T47D (cell line): ENCODE data around the gene P4HB.

Source experiments
- DNase-seq, 2 experiments: peaks; one replicate each; pipeline versions ENCODE4 v3.0.0 to v3.0.0-alpha.2; 2011 to 2012; ENCODE audit warnings: low read depth in 1 of 2, low spot score in 1 of 2
- JUND ChIP-seq: IDR thresholded peaks from 2 replicates; pipeline ENCODE4 v1.6.1; 2012; ENCODE audit warnings: low read depth
- in situ Hi-C: cut with HindIII; loops from 2 replicates; pipeline ENCODE4 v1.10.0; 2016; ENCODE audit warnings: low sequenced_read_pairs, low pct_unique_long_range_greater_than_20kb

P4HB gene

GRCh38 chr17:81902653-81903414, 42.5 kb upstream of the P4HB start:
- in situ Hi-C loops, result no loop called here
- no peak for DNase-seq
- TF ChIP-seq JUND, result no peak

GRCh38 chr17:81902023-81902652, 41.8 kb upstream of the P4HB start, which contains the start of gene NPB:
NPB (plus strand) TSS chr17:81902238; CDS start chr17:81902278, 40 bp downstream.
- DNase-seq, result no peak
- no peak for TF ChIP-seq JUND
- in situ Hi-C loops, result no loop called here

GRCh38 chr17:81901167-81902022, 41.1 kb upstream of the P4HB start:
- in situ Hi-C loops, result no loop called here
- no peak for TF ChIP-seq JUND
- no peak for DNase-seq

DNA sequence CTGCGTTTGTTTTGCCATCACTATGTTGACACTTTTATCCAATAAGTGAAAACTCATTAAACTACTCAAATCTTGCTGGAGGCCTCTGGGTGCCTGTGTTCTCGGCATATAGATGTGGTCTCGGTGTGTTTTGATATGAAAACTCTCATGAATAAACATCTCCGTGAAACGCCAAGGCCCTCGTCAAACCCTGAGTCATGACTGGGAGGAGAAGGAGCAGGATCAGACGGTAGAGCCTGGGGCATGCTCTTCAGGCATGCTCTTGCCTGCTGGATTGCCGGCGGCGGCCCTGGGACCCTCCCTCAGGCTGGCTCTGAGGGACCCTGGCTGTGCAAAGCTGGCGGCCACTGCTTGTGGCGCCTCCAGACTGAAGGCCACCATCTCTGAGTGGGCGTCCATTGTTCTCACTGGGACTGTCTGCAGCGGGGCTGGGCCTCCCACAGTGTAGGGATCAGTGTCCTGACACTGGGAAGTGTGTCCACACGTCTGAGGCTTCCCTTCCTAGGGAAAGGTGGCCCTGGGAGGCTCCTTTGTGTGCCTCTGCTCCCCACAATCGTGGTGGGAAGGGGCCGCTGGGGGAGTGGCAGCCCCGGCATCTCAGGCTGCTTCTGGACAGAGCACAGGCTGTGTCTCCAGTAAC, 40.0 kb upstream of the P4HB start:
- no peak for DNase-seq
- TF ChIP-seq JUND, result no peak
- in situ Hi-C loops, result no loop called here

GRCh38 chr17:81899514-81900166, 39.3 kb upstream of the P4HB start:
- TF ChIP-seq JUND, result no peak
- in situ Hi-C loops, result no loop called here
- DNase-seq, result no peak

GRCh38 chr17:81898885-81899284, 38.5 kb upstream of the P4HB start:
- DNase-seq, result no peak
- in situ Hi-C loops, result no loop called here
- no peak for TF ChIP-seq JUND

DNA sequence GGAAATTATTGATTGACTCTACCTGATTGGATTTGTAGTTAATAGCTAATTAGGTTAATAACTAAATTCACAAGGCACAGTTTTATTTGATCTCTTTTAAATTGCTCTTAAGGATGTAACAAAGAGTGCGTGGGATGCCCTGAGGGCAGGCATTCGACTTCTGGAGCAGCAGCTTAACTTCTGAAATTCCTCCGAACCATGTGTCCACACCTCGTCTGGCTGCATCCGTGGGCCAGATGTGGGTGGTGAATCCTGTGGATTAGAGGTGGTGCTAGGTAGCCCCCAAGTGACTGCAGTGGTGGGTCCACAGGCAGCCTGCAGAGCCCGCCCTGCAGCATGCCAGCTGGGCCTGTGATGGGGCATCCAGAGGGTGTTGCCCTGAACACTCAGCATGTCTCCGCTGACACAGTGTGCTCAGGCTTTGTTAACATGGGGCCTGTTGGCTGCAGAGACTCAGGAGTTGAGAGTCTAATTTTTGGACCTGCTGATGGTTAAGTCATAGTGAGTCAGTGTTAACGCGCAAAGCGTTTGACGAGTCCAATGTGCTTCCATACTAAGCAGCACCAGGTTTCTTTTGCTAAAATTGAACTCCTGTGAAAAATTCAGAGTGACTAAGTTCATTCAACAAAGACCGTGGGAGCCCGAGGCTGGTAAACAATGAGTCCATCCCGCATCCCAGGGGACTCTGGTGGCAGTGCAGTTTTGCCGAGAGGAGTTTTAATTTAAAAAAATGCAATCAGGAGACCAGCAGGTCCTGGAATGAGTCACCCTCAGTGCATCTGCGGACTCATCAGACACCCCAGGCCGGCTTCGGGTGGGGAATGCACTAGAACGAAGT, 37.9 kb upstream of the P4HB start:
- no peak for TF ChIP-seq JUND
- no peak for DNase-seq
- in situ Hi-C loops, result no loop called here

GRCh38 chr17:81895400-81895799, 35.1 kb upstream of the P4HB start:
- DNase-seq, result no peak
- TF ChIP-seq JUND, result no peak
- in situ Hi-C loops, result no loop called here

- in situ Hi-C loops, result no loop called here
- no peak for DNase-seq
- no peak for TF ChIP-seq JUND
These were observed 30.9 kb upstream of the P4HB start for GRCh38 chr17:81891303-81891552.

GRCh38 chr17:81890447-81891302, 30.3 kb upstream of the P4HB start:
- no peak for DNase-seq
- TF ChIP-seq JUND, result no peak
- in situ Hi-C loops, result no loop called here

- DNase-seq, result no peak
- no peak for TF ChIP-seq JUND
- in situ Hi-C loops, result no loop called here
These were observed 29.3 kb upstream of the P4HB start for GRCh38 chr17:81889602-81890001.
